WI38 (cell line): ENCODE data around the gene TNRC6B.
"Not testable (repeated sequence)": the region's sequence is repeated elsewhere in the genome, so short reads cannot be mapped to it uniquely, and the experiment has no call there.

Experiments used
- H3K4me3 ChIP-seq: 2 replicates; pipeline ENCODE4 v1.5.1; 2011; ENCODE audit warnings: low read depth, mild to moderate bottlenecking, control low read depth, low read length
- CTCF ChIP-seq: IDR thresholded peaks from 2 replicates; pipeline ENCODE4 v1.5.1; 2012; ENCODE audit warnings: low read depth, mild to moderate bottlenecking, control low read depth, low read length

Gene TNRC6B

GRCh38 chr22:40178417-40179409, 988 bp downstream of the TNRC6B start:
- peak overlapping the region; percentile 96 for H3K4me3 ChIP-seq
- TF ChIP-seq CTCF: no peak

GRCh38 chr22:40179526-40179925, 1.8 kb downstream of the TNRC6B start:
- TF ChIP-seq CTCF: no peak
- H3K4me3 ChIP-seq: peak overlapping the region; percentile 96

GRCh38 chr22:40180403-40180802, 2.7 kb downstream of the TNRC6B start:
- no peak for TF ChIP-seq CTCF
- H3K4me3 ChIP-seq: peak overlapping the region; percentile 96

- no peak overlapping the region for H3K4me3 ChIP-seq
- no peak for TF ChIP-seq CTCF
Measured at GRCh38 chr22:40181323-40181722, 3.6 kb downstream of the TNRC6B start.

- no peak for TF ChIP-seq CTCF
- H3K4me3 ChIP-seq: no peak overlapping the region
Measured at GRCh38 chr22:40182231-40182835, 4.6 kb downstream of the TNRC6B start.

- no peak for TF ChIP-seq CTCF
- no peak overlapping the region for H3K4me3 ChIP-seq
Measured at GRCh38 chr22:40183029-40183581, 5.4 kb downstream of the TNRC6B start.

- not testable (repeated sequence) for H3K4me3 ChIP-seq
Measured at GRCh38 chr22:40183603-40184002, 5.9 kb downstream of the TNRC6B start.
